ENCODE data around the gene ZSCAN22.

GRCh38 chr19:58325311-58326022 is 1.3 kb upstream of the ZSCAN22 start:
- no peak for TF ChIP-seq CTCF (conservative IDR thresholded peaks at IDR 0.05; ENCODE audit: low read depth in 2 of 2)
- no peak for TF ChIP-seq EZH2phosphoT487 (IDR thresholded peaks at IDR 0.05; ENCODE audit: unreplicated experiment)
- TF ChIP-seq EZH2 (IDR thresholded peaks at IDR 0.05; ENCODE audit: low read depth, unreplicated experiment): no peak

Data from GM23338 (cell line).